CD4-positive, alpha-beta T cell (primary cell): ENCODE data around the gene PTPRK. TPM values are rescaled to one million over a fixed set of nuclear protein-coding genes. Genes with fewer than 3 reads are reported as not detected.

Experiments used
- ATAC-seq: fragments of 200-7000 bp; cut with Tn5 transposase; one replicate; pipeline ENCODE4 v1.10.0; 2022; ENCODE audit warnings: mild to moderate bottlenecking; ENCODE audit not compliant: poor library complexity
- CTCF ChIA-PET: fragments of 350-600 bp; sonication (Branson Sonifier 250); formaldehyde crosslinking; loops from one replicate; lab custom pipeline; 2021; ENCODE audit warnings: antibody characterized with exemption, inconsistent platforms; lab: Charles Lee
- POLR2A ChIA-PET: fragments of 350-600 bp; sonication (Branson Sonifier 250); formaldehyde crosslinking; loops from one replicate; lab custom pipeline; 2021; ENCODE audit warnings: antibody characterized with exemption, inconsistent platforms; lab: Charles Lee
- DNase-seq, 14 experiments: peaks; one replicate each; pipeline ENCODE4 v3.0.0-alpha.2; 2013 to 2020; ENCODE audit warnings: mixed read lengths in 2 of 14
- H3K27ac ChIP-seq, 2 donors: one replicate each; pipeline versions ENCODE4 v1.5.1 to v1.7.0; 2013; ENCODE audit warnings: low read length in 2 of 2, low read depth in 1 of 2, mild to moderate bottlenecking in 1 of 2
- H3K27me3 ChIP-seq, 2 experiments: 1 replicate in 1 of 2; 2 replicates in 1 of 2; pipeline versions ENCODE4 v1.6.1 to v1.7.0; 2013; ENCODE audit warnings: low read length in 2 of 2, control low read depth in 1 of 2, mild to moderate bottlenecking in 1 of 2, moderate library complexity in 1 of 2; ENCODE audit not compliant: insufficient read depth in 2 of 2, control insufficient read depth in 1 of 2
- H3K36me3 ChIP-seq: one replicate; pipeline ENCODE4 v1.6.1; 2013; ENCODE audit warnings: low read length, control low read depth; ENCODE audit not compliant: insufficient read depth
- H3K4me1 ChIP-seq: one replicate; pipeline ENCODE4 v1.6.1; 2013; ENCODE audit warnings: low read length, control low read depth; ENCODE audit not compliant: insufficient read depth
- H3K4me3 ChIP-seq: one replicate; pipeline ENCODE4 v1.5.1; 2013; ENCODE audit warnings: mild to moderate bottlenecking, low read length, moderate library complexity
- H3K9me3 ChIP-seq, 2 experiments: 1 replicate in 1 of 2; 2 replicates in 1 of 2; pipeline versions ENCODE4 v1.6.1 to v1.7.0; 2013; ENCODE audit warnings: low read length in 2 of 2, mild to moderate bottlenecking in 2 of 2, control low read depth in 1 of 2, moderate library complexity in 1 of 2; ENCODE audit not compliant: control insufficient read depth in 1 of 2, insufficient read depth in 1 of 2
- H3K27ac Mint-ChIP-seq: one replicate; pipeline ENCODE4 v1.8.0; 2020; ENCODE audit warnings: mixed read lengths
- H3K27me3 Mint-ChIP-seq: one replicate; pipeline ENCODE4 v1.8.0; 2021; ENCODE audit warnings: mixed read lengths
- H3K36me3 Mint-ChIP-seq: one replicate; pipeline ENCODE4 v1.8.0; 2021; ENCODE audit warnings: low read depth, mixed read lengths
- H3K4me1 Mint-ChIP-seq: one replicate; pipeline ENCODE4 v1.8.0; 2021; ENCODE audit warnings: low read depth, mixed read lengths
- H3K4me3 Mint-ChIP-seq: one replicate; pipeline ENCODE4 v1.8.0; 2020; ENCODE audit warnings: mild to moderate bottlenecking, mixed read lengths
- H3K9me3 Mint-ChIP-seq: one replicate; pipeline ENCODE4 v1.8.0; 2020; ENCODE audit warnings: mixed read lengths
- CTCF ChIP-seq: fragments of 200-600 bp; IDR thresholded peaks from one replicate; pipeline ENCODE4 v1.8.0; 2022; ENCODE audit warnings: antibody characterized with exemption, mild to moderate bottlenecking
- intact Hi-C, 2 experiments: fragments of 100-400 bp; cut with DNase I in 1 of 2; cut with micrococcal nuclease in 1 of 2; formaldehyde crosslinking; loops; one replicate each; pipeline versions ENCODE4 v1.15.1 to v1.9.0; 2023 to 2025; cut with DNase I, micrococcal nuclease
- total RNA-seq, 174 experiments: library from RNA in 2 of 174; stranded (reverse) in 2 of 174; gene quantifications; one replicate each; pipeline ENCODE4 v1.2.3 and lab custom pipeline; 2021 to 2026

Gene PTPRK
- total RNA-seq, 2 experiments from 2014 or later = 8.4 to 10.3 TPM

GRCh38 chr6:128150376-128150775 lies 370.0 kb downstream of the PTPRK start:
- Histone ChIP-seq H3K4me3 (no peak overlapping the region), H3K4me1 (no peaks in the 10 kb centered on the region), H3K9me3 (no peaks in the 10 kb centered on the region), H3K27me3 (no peaks in the 10 kb centered on the region), H3K27ac (no peak overlapping the region), H3K36me3 (no peaks in the 10 kb centered on the region)
- H3K27me3 Mint-ChIP-seq = no peaks in the 10 kb centered on the region
- H3K9me3 Mint-ChIP-seq = no peaks in the 10 kb centered on the region
- ATAC-seq (no peak), DNase-seq (no peak)
- TF ChIP-seq CTCF = no peak
- ChIA-PET CTCF (interaction anchor here (1.0 kb wide), 1 partner anchor 10 kb away, joined by 3 read pairs; no protein-coding TSS in a partner anchor), POLR2A (no interaction called here)
- intact Hi-C loops = no loop called here
- no peaks in the 10 kb centered on the region for H3K36me3 Mint-ChIP-seq
- no peaks in the 10 kb centered on the region for H3K4me1 Mint-ChIP-seq
- no peak overlapping the region for H3K27ac Mint-ChIP-seq
- no peak overlapping the region for H3K4me3 Mint-ChIP-seq

DNA sequence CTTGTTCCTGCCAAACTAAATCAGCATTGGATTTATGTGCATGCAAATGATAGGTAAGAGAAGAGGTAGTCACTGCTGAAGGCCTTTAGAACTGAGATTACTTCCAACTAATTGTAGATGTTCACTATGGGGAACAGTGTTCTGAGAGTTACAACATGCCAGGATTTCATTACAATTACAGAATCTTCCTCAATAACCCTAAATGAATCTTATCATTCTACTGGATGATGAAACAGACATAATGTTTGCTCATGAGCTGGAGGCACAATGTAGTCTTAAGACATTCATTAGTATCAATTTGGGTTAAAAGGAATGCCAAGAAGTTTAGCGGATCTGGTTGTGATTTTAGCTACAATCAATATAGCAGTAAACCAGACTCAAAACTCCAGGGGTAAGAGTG lies 370.6 kb downstream of the PTPRK start:
- no peaks in the 10 kb centered on the region for H3K27me3 ChIP-seq
- no peak overlapping the region for H3K4me3 ChIP-seq
- H3K27me3 Mint-ChIP-seq = no peaks in the 10 kb centered on the region
- no peaks in the 10 kb centered on the region for H3K36me3 ChIP-seq
- H3K36me3 Mint-ChIP-seq = no peaks in the 10 kb centered on the region
- H3K4me1 Mint-ChIP-seq = no peaks in the 10 kb centered on the region
- no peak overlapping the region for H3K27ac ChIP-seq
- no peaks in the 10 kb centered on the region for H3K9me3 Mint-ChIP-seq
- H3K27ac Mint-ChIP-seq = no peak overlapping the region
- intact Hi-C loops = no loop called here
- ATAC-seq = no peak
- no peak for TF ChIP-seq CTCF
- no peak overlapping the region for H3K4me3 Mint-ChIP-seq
- ChIA-PET POLR2A (no interaction called here), CTCF (interaction anchor here (1.0 kb wide), 1 partner anchor 11 kb away, joined by 3 read pairs; no protein-coding TSS in a partner anchor)
- no peaks in the 10 kb centered on the region for H3K4me1 ChIP-seq
- DNase-seq = no peak
- H3K9me3 ChIP-seq = no peaks in the 10 kb centered on the region

DNA sequence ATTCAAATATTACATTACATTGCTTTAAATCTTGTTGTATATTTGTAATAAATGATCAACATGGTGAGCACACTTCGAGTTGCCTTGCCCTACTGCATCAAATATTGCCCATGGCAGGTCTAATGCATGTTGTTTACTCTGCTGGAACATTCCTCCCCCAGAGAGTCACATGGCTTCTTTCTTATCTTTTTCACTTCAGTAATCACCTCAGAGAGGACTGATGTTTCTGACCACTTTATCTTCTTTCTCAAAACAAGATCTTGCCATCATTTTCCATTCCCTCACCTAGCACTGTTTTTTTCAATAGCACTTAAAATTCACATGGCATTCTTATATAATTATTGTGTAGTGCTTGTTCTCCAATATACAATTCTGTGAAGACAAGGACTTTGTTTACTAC lies 376.1 kb downstream of the PTPRK start:
- ChIA-PET CTCF (interaction anchor here (0.5 kb wide), 1 partner anchor 46 kb away, joined by 4 read pairs; no protein-coding TSS in a partner anchor), POLR2A (no interaction called here)
- ATAC-seq (no peak), DNase-seq (no peak)
- Mint-ChIP-seq H3K4me1 (no peaks in the 10 kb centered on the region), H3K27ac (no peak overlapping the region), H3K27me3 (no peaks in the 10 kb centered on the region), H3K4me3 (no peak overlapping the region), H3K36me3 (no peaks in the 10 kb centered on the region), H3K9me3 (no peaks in the 10 kb centered on the region)
- Histone ChIP-seq H3K36me3 (no peaks in the 10 kb centered on the region), H3K27ac (no peak overlapping the region), H3K4me3 (no peak overlapping the region), H3K27me3 (no peaks in the 10 kb centered on the region), H3K9me3 (no peaks in the 10 kb centered on the region), H3K4me1 (no peaks in the 10 kb centered on the region)
- TF ChIP-seq CTCF = no peak
- intact Hi-C loops = no loop called here
